Measurements from ENCODE around the gene OR52A1. TPM values are rescaled to one million over a fixed set of nuclear protein-coding genes. Genes with fewer than 3 reads are reported as not detected.

The OR52A1 gene
- total RNA-seq: not detected

GRCh38 chr11:5154657-5155056 lies at the start of gene OR52A1:
TSS of gene OR52A1 (minus strand) at chr11:5154757. CDS start at chr11:5152369, 2,388 bp downstream.
- DNase-seq: no peak
- Histone ChIP-seq H3K27me3 (no peaks in the 10 kb centered on the region), H3K9me3 (no peaks in the 10 kb centered on the region), H3K36me3 (no peaks in the 10 kb centered on the region), H3K4me3 (no peak within 1 kb of the TSS), H3K27ac (no peak within 1 kb of the TSS), H3K4me1 (no peaks in the 10 kb centered on the region)
- TF ChIP-seq CTCF (IDR thresholded peaks at IDR 0.05): no peak
- TF ChIP-seq POLR2A (IDR thresholded peaks at IDR 0.05): no peak

- Histone ChIP-seq H3K4me3 (no peak overlapping the region), H3K4me1 (no peaks in the 10 kb centered on the region), H3K9me3 (no peaks in the 10 kb centered on the region), H3K36me3 (no peaks in the 10 kb centered on the region), H3K27ac (no peak overlapping the region), H3K27me3 (no peaks in the 10 kb centered on the region)
- no peak for DNase-seq
- TF ChIP-seq POLR2A (IDR thresholded peaks at IDR 0.05): no peak
- TF ChIP-seq CTCF (IDR thresholded peaks at IDR 0.05): no peak
These were observed 48.8 kb upstream of the OR52A1 start for GRCh38 chr11:5203366-5203765.

- Histone ChIP-seq H3K27me3 (no peaks in the 10 kb centered on the region), H3K9me3 (no peaks in the 10 kb centered on the region), H3K36me3 (no peaks in the 10 kb centered on the region), H3K27ac (no peak within 1 kb of the TSS), H3K4me1 (no peaks in the 10 kb centered on the region), H3K4me3 (no peak within 1 kb of the TSS)
- no peak for DNase-seq
- TF ChIP-seq POLR2A (IDR thresholded peaks at IDR 0.05): no peak
- no peak for TF ChIP-seq CTCF (IDR thresholded peaks at IDR 0.05)
These were observed 46.0 kb upstream of the OR52A1 start, which contains the start of gene OR51V1 for GRCh38 chr11:5200582-5200981. TSS of gene OR51V1 (minus strand) at chr11:5200682. CDS start at chr11:5200682, 0 bp downstream.

GRCh38 chr11:5198285-5198684 lies 43.7 kb upstream of the OR52A1 start:
- Histone ChIP-seq H3K4me3 (no peak overlapping the region), H3K4me1 (no peaks in the 10 kb centered on the region), H3K27ac (no peak overlapping the region), H3K27me3 (no peaks in the 10 kb centered on the region), H3K9me3 (no peaks in the 10 kb centered on the region), H3K36me3 (no peaks in the 10 kb centered on the region)
- TF ChIP-seq CTCF (IDR thresholded peaks at IDR 0.05): no peak
- DNase-seq: no peak

- Histone ChIP-seq H3K9me3 (no peaks in the 10 kb centered on the region), H3K4me1 (no peaks in the 10 kb centered on the region), H3K4me3 (no peak overlapping the region), H3K27me3 (no peaks in the 10 kb centered on the region), H3K27ac (no peak overlapping the region), H3K36me3 (no peaks in the 10 kb centered on the region)
- TF ChIP-seq CTCF (IDR thresholded peaks at IDR 0.05) (no peak), POLR2A (IDR thresholded peaks at IDR 0.05) (no peak)
- DNase-seq: no peak
These were observed 43.0 kb upstream of the OR52A1 start for GRCh38 chr11:5197536-5197935.

GRCh38 chr11:5196731-5197130 lies 42.2 kb upstream of the OR52A1 start:
- no peaks in the 10 kb centered on the region for H3K36me3 ChIP-seq
- no peak for TF ChIP-seq POLR2A (IDR thresholded peaks at IDR 0.05)
- no peak for TF ChIP-seq CTCF (IDR thresholded peaks at IDR 0.05)
- H3K27me3 ChIP-seq: no peaks in the 10 kb centered on the region
- DNase-seq: no peak
- H3K4me1 ChIP-seq: no peaks in the 10 kb centered on the region
- no peaks in the 10 kb centered on the region for H3K9me3 ChIP-seq
- no peak overlapping the region for H3K4me3 ChIP-seq
- no peak overlapping the region for H3K27ac ChIP-seq

All from Peyer's patch (tissue), 4 donors.